Sciatic nerve (tissue), 2 donors: ENCODE measurements around the gene TRIM24. TPM values are rescaled to one million over a fixed set of nuclear protein-coding genes. Genes with fewer than 3 reads are reported as not detected.
"Not testable (repeated sequence)": the region's sequence is repeated elsewhere in the genome, so short reads cannot be mapped to it uniquely, and the experiment has no call there.

Experiments used
- ATAC-seq: fragments of 200-7000 bp; cut with Tn5 transposase; one replicate; pipeline ENCODE4 v1.9.1; 2020; ENCODE audit warnings: mild to moderate bottlenecking, moderate library complexity
- DNase-seq: peaks from one replicate; pipeline ENCODE4 v3.0.0-alpha.2; 2020; ENCODE audit warnings: low spot score
- intact Hi-C: fragments of 100-400 bp; cut with DNase I; formaldehyde crosslinking; loops from one replicate; pipeline ENCODE4 v1.14.2; 2022
- total RNA-seq: library from RNA; stranded (reverse); fragmentation: NEBNext Ultra II Directional; extraction: Animal tissue kit (Norgen Biotek cat#: 25700); gene quantifications from one replicate; pipeline ENCODE4 v1.2.1, GENCODE V29; 2021
- donor health status: DM: no; HTN: no; CAD: no.
- donor health status: DM: no; HTN: no; CAD: no.

Gene TRIM24
- total RNA-seq, 1 donor from 2014 or later, result 14.8 TPM

- no peak for DNase-seq
- no peak for ATAC-seq
- intact Hi-C loops, result no loop called here
Observed at GRCh38 chr7:138483531-138483930, 23.5 kb downstream of the TRIM24 start.

- intact Hi-C loops, result not testable (repeated sequence)
Observed at GRCh38 chr7:138485508-138485907, 25.4 kb downstream of the TRIM24 start.

GRCh38 chr7:138489139-138489538 lies 29.1 kb downstream of the TRIM24 start:
- intact Hi-C loops, ATAC-seq, DNase-seq: not testable (repeated sequence)

More at GRCh38 chr7:138485508-138485907, 25.4 kb downstream of the TRIM24 start:
- DNase-seq, ATAC-seq: not testable (repeated sequence)

- ATAC-seq (no peak), DNase-seq (no peak)
- intact Hi-C loops, result no loop called here
Observed at GRCh38 chr7:138491612-138492386, 31.7 kb downstream of the TRIM24 start.

GRCh38 chr7:138492423-138492822 lies 32.4 kb downstream of the TRIM24 start:
- intact Hi-C loops, result no loop called here
- ATAC-seq, result no peak
- DNase-seq, result no peak

- ATAC-seq, result no peak
- intact Hi-C loops, result no loop called here
- no peak for DNase-seq
Observed at GRCh38 chr7:138493535-138493934, 33.5 kb downstream of the TRIM24 start.

- intact Hi-C loops, result no loop called here
- no peak for DNase-seq
- ATAC-seq, result no peak
Observed at GRCh38 chr7:138495485-138495884, 35.4 kb downstream of the TRIM24 start.

GRCh38 chr7:138499340-138499739 lies 39.3 kb downstream of the TRIM24 start:
- DNase-seq, result no peak
- ATAC-seq, result no peak
- intact Hi-C loops, result no loop called here

GRCh38 chr7:138500303-138500702 lies 40.2 kb downstream of the TRIM24 start:
- not testable (repeated sequence) for DNase-seq, ATAC-seq

GRCh38 chr7:138500892-138501291 lies 40.8 kb downstream of the TRIM24 start:
- intact Hi-C loops, result no loop called here
- no peak for ATAC-seq

More at GRCh38 chr7:138500303-138500702, 40.2 kb downstream of the TRIM24 start:
- intact Hi-C loops, result not testable (repeated sequence)

GRCh38 chr7:138502023-138502767 lies 42.1 kb downstream of the TRIM24 start:
- ATAC-seq (no peak), DNase-seq (no peak)
- intact Hi-C loops, result no loop called here

More at GRCh38 chr7:138500892-138501291, 40.8 kb downstream of the TRIM24 start:
- no peak for DNase-seq

GRCh38 chr7:138505361-138505873 lies 45.4 kb downstream of the TRIM24 start:
- DNase-seq (no peak), ATAC-seq (no peak)
- intact Hi-C loops, result no loop called here

- DNase-seq, result no peak
- ATAC-seq, result no peak
- intact Hi-C loops, result no loop called here
Observed at GRCh38 chr7:138506764-138507163, 46.7 kb downstream of the TRIM24 start.

GRCh38 chr7:138510003-138510402 lies 49.9 kb downstream of the TRIM24 start:
- ATAC-seq (no peak), DNase-seq (no peak)
- intact Hi-C loops, result no loop called here

GRCh38 chr7:138512092-138512858 lies 52.2 kb downstream of the TRIM24 start:
- ATAC-seq, result no peak
- intact Hi-C loops, result no loop called here
- DNase-seq, result no peak

- intact Hi-C loops, result no loop called here
- ATAC-seq (no peak), DNase-seq (no peak)
Observed at GRCh38 chr7:138512885-138513284, 52.8 kb downstream of the TRIM24 start.

- DNase-seq, result no peak
Observed at GRCh38 chr7:138513344-138513871, 53.3 kb downstream of the TRIM24 start.

GRCh38 chr7:138514044-138514443 lies 54.0 kb downstream of the TRIM24 start:
- intact Hi-C loops, result no loop called here
- ATAC-seq (no peak), DNase-seq (no peak)

More at GRCh38 chr7:138513344-138513871, 53.3 kb downstream of the TRIM24 start:
- intact Hi-C loops, result no loop called here
- no peak for ATAC-seq

GRCh38 chr7:138515001-138515528 lies 55.0 kb downstream of the TRIM24 start:
- no peak for ATAC-seq
- intact Hi-C loops, result no loop called here
- no peak for DNase-seq
